OCI-M2 (cell line): Measurements from ENCODE around the gene NRL.
"Not testable (repeated sequence)": the region's sequence is repeated elsewhere in the genome, so short reads cannot be mapped to it uniquely, and the experiment has no call there.

ENCODE experiments used
- DNase-seq: peaks from one replicate; lab custom pipeline; 2025; ENCODE audit not compliant: unreplicated experiment; lab: John Stamatoyannopoulos, UW

NRL gene

DNA sequence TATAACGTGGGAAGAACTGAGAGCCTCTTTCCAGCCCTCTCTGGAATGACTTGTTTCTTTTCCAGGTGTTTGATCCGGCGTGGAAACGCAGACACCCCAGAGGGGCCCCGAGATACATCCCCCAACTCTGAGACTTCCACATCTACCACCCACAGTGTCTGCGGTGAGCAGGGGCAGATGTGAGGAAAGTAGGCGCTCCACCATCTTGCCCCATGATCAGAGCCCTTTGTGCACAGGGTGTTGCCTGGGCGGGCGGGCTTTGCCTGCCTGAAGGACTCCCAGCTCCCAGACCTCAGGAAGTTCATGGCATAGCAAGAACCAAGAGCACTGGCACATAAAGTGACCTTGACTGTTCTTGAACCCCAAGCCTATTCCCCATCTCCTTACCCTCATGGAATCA, 60.1 kb downstream of the NRL start:
- DNase-seq, result no peak

DNA sequence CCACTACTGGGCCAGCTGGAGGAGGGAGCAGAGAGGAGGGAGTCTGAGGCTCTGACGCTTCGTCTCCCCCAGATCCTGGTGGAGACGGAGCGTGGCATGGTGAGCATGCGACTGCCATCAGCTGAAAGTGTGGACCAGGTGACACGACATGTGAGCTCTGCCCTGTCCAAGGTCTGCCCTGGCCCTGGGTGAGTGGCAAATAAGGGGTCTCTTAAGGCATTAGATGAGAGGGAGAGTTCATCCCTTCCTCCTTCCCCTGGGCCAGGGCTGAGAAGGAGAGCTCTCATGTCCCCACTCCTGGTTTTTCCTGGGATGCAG, 60.5 kb downstream of the NRL start:
- DNase-seq, result no peak

- DNase-seq, result no peak
These were observed 61.0 kb downstream of the NRL start for GRCh38 chr14:24053548-24054323.

GRCh38 chr14:24052656-24053547, 61.8 kb downstream of the NRL start:
- DNase-seq, result no peak

GRCh38 chr14:24051789-24052655, 62.7 kb downstream of the NRL start, which contains the start of gene CARMIL3:
TSS of gene CARMIL3 (plus strand) at chr14:24052009. CDS start at chr14:24052154, 145 bp downstream.
- DNase-seq, result no peak

GRCh38 chr14:24051176-24051788, 63.5 kb downstream of the NRL start:
- no peak for DNase-seq

DNA sequence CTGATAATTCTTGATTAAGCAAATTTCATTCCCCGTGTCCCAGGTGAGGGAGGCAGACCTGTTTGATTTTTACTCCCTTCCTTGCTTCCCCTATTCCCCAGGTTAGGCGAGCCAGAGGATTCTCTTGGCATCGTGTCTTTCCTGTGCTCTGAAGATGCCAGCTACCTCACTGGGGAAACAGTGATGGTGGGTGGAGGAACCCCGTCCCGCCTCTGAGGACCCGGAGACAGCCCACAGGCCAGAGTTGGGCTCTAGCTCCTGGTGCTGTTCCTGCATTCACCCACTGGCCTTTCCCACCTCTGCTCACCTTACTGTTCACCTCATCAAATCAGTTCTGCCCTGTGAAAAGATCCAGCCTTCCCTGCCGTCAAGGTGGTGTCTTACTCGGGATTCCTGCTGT, 64.0 kb downstream of the NRL start:
- not testable (repeated sequence) for DNase-seq

- not testable (repeated sequence) for DNase-seq
These were observed 65.7 kb downstream of the NRL start for GRCh38 chr14:24049002-24049401.

DNA sequence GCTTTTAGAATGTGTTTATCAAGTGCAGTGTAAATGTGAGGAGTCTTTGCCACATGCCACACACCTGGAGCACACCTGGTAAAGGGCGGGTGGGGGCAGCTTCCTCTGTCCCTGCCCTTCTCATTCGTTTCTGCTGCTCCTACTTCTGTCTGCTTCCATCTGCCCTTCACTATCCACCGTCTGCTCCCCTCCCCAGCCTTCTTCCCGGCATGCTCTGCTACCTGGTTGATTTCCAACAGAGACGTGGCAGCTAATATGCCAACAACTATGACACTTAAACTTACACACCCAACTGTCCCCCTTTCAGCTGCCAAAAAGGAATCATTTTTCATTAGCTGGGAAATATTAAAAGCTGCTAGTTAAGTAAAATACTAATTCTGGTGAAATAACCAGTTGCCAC, 72.0 kb downstream of the NRL start:
- no peak for DNase-seq

GRCh38 chr14:24040692-24041091, 74.1 kb downstream of the NRL start:
- no peak for DNase-seq

- DNase-seq, result no peak
These were observed 76.1 kb downstream of the NRL start for GRCh38 chr14:24038686-24039085.

GRCh38 chr14:24037658-24038037, 77.1 kb downstream of the NRL start:
- DNase-seq, result no peak

DNA sequence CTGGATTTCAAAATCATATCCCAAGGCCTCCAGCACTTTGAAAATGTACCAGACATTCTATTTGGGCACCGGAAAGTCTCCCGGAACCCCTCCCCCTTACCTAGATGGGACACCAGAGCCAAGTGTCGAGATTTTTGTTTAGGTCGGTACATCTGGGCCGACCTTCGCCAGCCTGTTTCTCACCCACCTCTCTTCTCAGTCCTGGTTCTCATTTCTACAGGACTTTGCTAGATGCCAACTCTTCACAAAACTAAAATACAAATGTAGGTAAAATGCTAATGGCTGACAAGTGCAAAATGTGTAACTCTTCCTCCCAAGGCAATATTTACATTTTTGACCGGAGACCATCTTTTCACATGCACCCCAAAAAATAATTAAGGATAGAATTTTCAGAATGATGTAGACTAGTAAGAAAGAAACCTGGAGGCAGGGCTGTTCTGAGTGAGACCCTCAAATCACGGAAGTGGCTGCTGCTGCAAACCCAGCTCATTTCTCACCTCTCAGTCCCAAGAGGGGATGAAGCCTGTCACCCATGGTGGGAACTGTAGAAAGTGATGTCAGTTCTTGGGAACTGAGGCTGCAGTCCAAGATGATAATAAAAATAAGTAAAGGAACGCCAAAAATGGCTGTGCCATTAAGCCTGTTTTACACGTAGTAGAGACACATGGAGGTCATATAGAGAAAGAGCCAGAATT, 77.6 kb downstream of the NRL start:
- not testable (repeated sequence) for DNase-seq

GRCh38 chr14:24036169-24036962, 78.4 kb downstream of the NRL start:
- DNase-seq, result no peak

- not testable (repeated sequence) for DNase-seq
These were observed 79.0 kb downstream of the NRL start for GRCh38 chr14:24035769-24036168.

- DNase-seq, result no peak
These were observed 81.9 kb downstream of the NRL start for GRCh38 chr14:24032727-24033418.

GRCh38 chr14:24031331-24031730, 83.4 kb downstream of the NRL start:
- not testable (repeated sequence) for DNase-seq

- DNase-seq, result not testable (repeated sequence)
These were observed 85.1 kb downstream of the NRL start for GRCh38 chr14:24029687-24030086.
